GM12892 (cell line): ENCODE measurements around the gene WASF3.

Source experiments
- POLR2AphosphoS5 ChIP-seq: IDR thresholded peaks from 2 replicates; pipeline ENCODE4 v1.6.1; 2011; ENCODE audit warnings: low read depth, low read length, control low read depth
- TAF1 ChIP-seq: IDR thresholded peaks from 2 replicates; pipeline ENCODE4 v1.6.1; 2011; ENCODE audit warnings: low read depth, mild to moderate bottlenecking, control low read depth, low read length, borderline replicate concordance

DNA sequence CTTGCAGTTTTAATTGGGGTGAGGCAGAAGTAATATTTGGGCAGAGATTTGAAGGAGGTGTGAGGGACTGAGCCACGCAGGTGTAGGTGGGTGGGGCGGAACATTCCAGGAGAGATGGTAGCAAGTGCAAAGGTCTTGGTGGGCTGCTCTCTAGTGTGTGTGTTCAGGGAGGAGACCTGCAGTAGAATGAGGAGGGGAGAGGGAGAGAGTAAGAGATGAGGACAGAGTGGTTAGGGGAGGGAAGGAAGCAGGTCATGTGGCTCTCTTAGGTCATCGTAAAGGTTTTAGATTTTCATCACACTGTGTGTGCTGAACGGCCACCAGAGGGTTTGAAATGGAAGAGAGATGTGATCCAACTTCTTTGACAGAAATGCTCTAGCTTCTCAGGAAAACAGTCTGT, 33.5 kb downstream of the WASF3 start:
- no peak for TF ChIP-seq TAF1
- no peak for TF ChIP-seq POLR2AphosphoS5
